Measurements from ENCODE around the gene NAA15. TPM values are rescaled to one million over a fixed set of nuclear protein-coding genes. Genes with fewer than 3 reads are reported as not detected.

The NAA15 gene
- total and polyA plus RNA-seq, 2 of the 8 experiments (the other 6 are each of a cell fraction or from before 2014, with no cell fraction given), result 9.7 to 124 TPM

DNA sequence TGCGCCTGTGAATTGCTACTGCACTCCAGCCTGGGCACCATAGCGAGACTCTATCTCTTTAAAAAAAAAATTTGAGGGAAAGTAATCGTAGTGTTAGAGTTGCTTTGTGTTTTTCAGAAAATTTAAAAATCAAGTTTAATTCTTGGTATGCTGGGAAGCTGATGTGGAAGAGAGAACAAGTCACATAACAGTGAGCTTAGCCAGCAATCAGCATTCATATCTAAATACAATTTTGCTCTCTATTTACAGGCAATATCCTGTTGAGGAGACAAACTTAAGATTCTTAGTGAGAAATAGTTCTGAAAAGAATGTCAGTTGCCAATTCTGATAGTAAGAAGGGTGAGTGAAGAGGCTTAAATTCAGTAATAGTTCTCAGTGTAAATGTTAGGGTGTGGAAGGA lies 10.6 kb downstream of the NAA15 start:
- 92% methylated on average over 3 of the region's 3 CpGs; no CpG with 5 or more reads in 1 of the 2 experiments for WGBS, 2 experiments (ENCODE audit: extremely low coverage in 1 of 2, insufficient coverage in 1 of 2, insufficient read length in 1 of 2, insufficient replicate concordance in 2 of 2, low coverage in 1 of 2, low lambda C conversion rate in 2 of 2, missing lambda C conversion rate in 1 of 2)
- Histone ChIP-seq H2BK12ac (ENCODE audit: low read depth, low read length) (no peak overlapping the region), H3K27ac (ENCODE audit: low read depth, low read length) (no peak overlapping the region), H3K56ac (replicated peaks; ENCODE audit: insufficient read length, low read depth, low read length) (no peak overlapping the region), H3K79me2 (ENCODE audit: control insufficient read depth in 1 of 2, insufficient read depth in 2 of 2, low read length in 2 of 2) (peaks cover 36 to 99% of the 10 kb centered on the region in 2 experiments), H2AFZ (ENCODE audit: low read length) (no peak overlapping the region), H3K23me2 (ENCODE audit: low read depth, low read length) (no peaks in the 10 kb centered on the region), H3K4me2 (ENCODE audit: insufficient read depth in 1 of 2, low read depth in 2 of 2, low read length in 2 of 2) (no peak overlapping the region), H3K9me3 (ENCODE audit: insufficient read depth in 2 of 2, low read depth in 1 of 2, low read length in 1 of 2) (no peaks in the 10 kb centered on the region), H4K8ac (ENCODE audit: extremely low read depth, insufficient read depth, low read length) (no peak overlapping the region), H3K14ac (ENCODE audit: insufficient read length) (no peak overlapping the region), H3K9ac (replicated peaks in 1 of 4; ENCODE audit: extremely low read depth in 1 of 4, low read depth in 3 of 4, low read length in 3 of 4) (no peak overlapping the region), H2BK20ac (ENCODE audit: low read length) (no peak overlapping the region), H4K5ac (ENCODE audit: insufficient read length, low read depth, low read length) (no peak overlapping the region), H4K20me1 (replicated peaks in 1 of 2; ENCODE audit: control insufficient read depth in 1 of 2, insufficient read depth in 2 of 2, low read length in 2 of 2) (peaks cover 12 to 20% of the 10 kb centered on the region in 2 experiments), H2BK120ac (replicated peaks; ENCODE audit: low read depth, low read length) (no peak overlapping the region), H3K23ac (ENCODE audit: insufficient read length) (no peak overlapping the region), H3K36me3 (ENCODE audit: control insufficient read depth in 2 of 4, insufficient read depth in 4 of 4, low read length in 3 of 4) (peaks cover 0 to 6% (median 0%) of the 10 kb centered on the region in 4 experiments; a peak in 1 of 8 replicates), H3K4me3 (ENCODE audit: extremely low read depth in 1 of 4, insufficient read depth in 2 of 4, low read depth in 3 of 4, low read length in 4 of 4) (no peak overlapping the region), H3K18ac (ENCODE audit: extremely low read depth, low read length) (no peak overlapping the region), H3K27me3 (replicated peaks in 1 of 4; ENCODE audit: control insufficient read depth in 3 of 4, extremely low read depth in 1 of 4, insufficient read depth in 3 of 4, low read length in 3 of 4) (no peaks in the 10 kb centered on the region), H3K4me1 (replicated peaks in 1 of 4; ENCODE audit: control insufficient read depth in 3 of 4, insufficient read depth in 4 of 4, low read length in 3 of 4) (peaks cover 5 to 10% (median 7%) of the 10 kb centered on the region in 4 experiments), H3K79me1 (ENCODE audit: low read depth, low read length) (no peaks in the 10 kb centered on the region), H2BK15ac (ENCODE audit: low read length) (no peak overlapping the region), H3K4ac (replicated peaks; ENCODE audit: insufficient read length, low read depth, low read length) (no peak overlapping the region), H2AK5ac (ENCODE audit: low read depth, low read length) (no peak overlapping the region), H2BK5ac (ENCODE audit: low read depth, low read length) (no peak overlapping the region), H4K91ac (replicated peaks; ENCODE audit: insufficient read length, low read length) (no peak overlapping the region)
- no peak for FAIRE-seq
- ChIA-PET CTCF (ENCODE audit: partially characterized antibody) (interaction anchor here (0.6 to 1.2 kb wide), 4 partner anchors 9 to 85 kb away, joined by 4 read pairs; no protein-coding TSS in a partner anchor), POLR2A (ENCODE audit: partially characterized antibody) (interaction anchor here (0.6 to 3.7 kb wide), 4 partner anchors 11 to 270 kb away, joined by 3 to 28 read pairs (median 3); partner anchors contain the start of genes NAA15 and NDUFC1)
- DNase-seq (ENCODE audit: low read depth in 1 of 2, low spot score in 2 of 2), result no peak
- TF ChIP-seq PHF8 (conservative IDR thresholded peaks at IDR 0.05; ENCODE audit: low read depth, low read length) (no peak), SRF (IDR thresholded peaks at IDR 0.05; ENCODE audit: low read depth, low read length) (no peak), FOSL1 (IDR thresholded peaks at IDR 0.05; ENCODE audit: insufficient read depth, low read depth, low read length) (no peak), RFX5 (IDR thresholded peaks at IDR 0.05; ENCODE audit: borderline replicate concordance, low read depth, low read length) (no peak), MAX (IDR thresholded peaks at IDR 0.05) (no peak), EGR1 (IDR thresholded peaks at IDR 0.05; ENCODE audit: borderline replicate concordance, low read depth, low read length) (no peak), EZH2 (IDR thresholded peaks at IDR 0.05; ENCODE audit: low read depth, low read length, severe bottlenecking) (no peak), ASH2L (IDR thresholded peaks at IDR 0.05; ENCODE audit: low read length) (no peak), SUZ12 (IDR thresholded peaks at IDR 0.05; ENCODE audit: low read length) (no peak), HDAC6 (IDR thresholded peaks at IDR 0.05; ENCODE audit: low read depth, low read length) (no peak), CHD1 (IDR thresholded peaks at IDR 0.05; ENCODE audit: low read depth, low read length) (no peak), SP4 (IDR thresholded peaks at IDR 0.05; ENCODE audit: low read length) (no peak), RXRA (IDR thresholded peaks at IDR 0.05; ENCODE audit: insufficient read depth, low read depth, low read length) (no peak)
- TF ChIP-seq, protein P1, sequence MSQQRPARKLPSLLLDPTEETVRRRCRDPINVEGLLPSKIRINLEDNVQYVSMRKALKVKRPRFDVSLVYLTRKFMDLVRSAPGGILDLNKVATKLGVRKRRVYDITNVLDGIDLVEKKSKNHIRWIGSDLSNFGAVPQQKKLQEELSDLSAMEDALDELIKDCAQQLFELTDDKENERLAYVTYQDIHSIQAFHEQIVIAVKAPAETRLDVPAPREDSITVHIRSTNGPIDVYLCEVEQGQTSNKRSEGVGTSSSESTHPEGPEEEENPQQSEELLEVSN (IDR thresholded peaks at IDR 0.05), result no peak

Measured in H1 (cell line).